T-helper 17 cell (primary cell): ENCODE data around the gene ST8SIA1. TPM values are rescaled to one million over a fixed set of nuclear protein-coding genes. Genes with fewer than 3 reads are reported as not detected.

Source experiments
- ATAC-seq: fragments of 150-1000 bp; cut with Tn5 transposase; 2 replicates; pipeline ENCODE4 v1.10.0; 2021; ENCODE audit warnings: mild to moderate bottlenecking, moderate library complexity
- DNase-seq, 3 donors: peaks; one replicate each; pipeline versions ENCODE4 v3.0.0 to v3.0.0-alpha.2; 2020 to 2021
- H3K9me3 ChIP-seq: one replicate; pipeline ENCODE4 v1.7.0; 2013; ENCODE audit warnings: low read length, mild to moderate bottlenecking; ENCODE audit not compliant: control insufficient read depth, poor library complexity, severe bottlenecking
- H3K27ac Mint-ChIP-seq: one replicate; pipeline ENCODE4 v1.8.0; 2022; ENCODE audit warnings: mild to moderate bottlenecking, moderate library complexity, mixed read lengths
- H3K27me3 Mint-ChIP-seq: one replicate; pipeline ENCODE4 v1.8.0; 2022; ENCODE audit warnings: mixed read lengths
- H3K36me3 Mint-ChIP-seq: one replicate; pipeline ENCODE4 v1.8.0; 2022; ENCODE audit warnings: low read depth, mixed read lengths
- H3K4me1 Mint-ChIP-seq: one replicate; pipeline ENCODE4 v1.8.0; 2022; ENCODE audit warnings: mild to moderate bottlenecking, mixed read lengths
- H3K4me3 Mint-ChIP-seq: one replicate; pipeline ENCODE4 v1.8.0; 2022; ENCODE audit warnings: mild to moderate bottlenecking, moderate library complexity, mixed read lengths
- total RNA-seq, 4 donors: library from RNA in 2 of 4; stranded (reverse) in 2 of 4; gene quantifications; one replicate each; pipeline ENCODE4 v1.2.3 and lab custom pipeline; 2022 to 2026

The ST8SIA1 gene
- total RNA-seq, 2 donors from 2014 or later, result 7.6 to 13.9 TPM

GRCh38 chr12:22321018-22321605, 13.4 kb downstream of the ST8SIA1 start:
- ATAC-seq (peak; percentile 20), DNase-seq (no peak)
- Mint-ChIP-seq H3K4me3 (peak overlapping the region; percentile 47), H3K27ac (peak overlapping the region; percentile 81), H3K36me3 (peaks cover 4% of the 10 kb centered on the region), H3K4me1 (peaks cover 32% of the 10 kb centered on the region), H3K27me3 (no peaks in the 10 kb centered on the region)
- H3K9me3 ChIP-seq, result no peaks in the 10 kb centered on the region

GRCh38 chr12:22318108-22318737, 16.3 kb downstream of the ST8SIA1 start:
- no peaks in the 10 kb centered on the region for H3K27me3 Mint-ChIP-seq
- peaks cover 38% of the 10 kb centered on the region for H3K4me1 Mint-ChIP-seq
- no peak overlapping the region for H3K4me3 Mint-ChIP-seq
- H3K36me3 Mint-ChIP-seq, result peaks cover 10% of the 10 kb centered on the region
- H3K9me3 ChIP-seq, result no peaks in the 10 kb centered on the region
- ATAC-seq (no peak), DNase-seq (no peak)
- H3K27ac Mint-ChIP-seq, result no peak overlapping the region

GRCh38 chr12:22313963-22314330, 20.6 kb downstream of the ST8SIA1 start:
- H3K4me3 Mint-ChIP-seq, result no peak overlapping the region
- ATAC-seq (no peak), DNase-seq (no peak)
- H3K4me1 Mint-ChIP-seq, result peaks cover 22% of the 10 kb centered on the region
- peaks cover 8% of the 10 kb centered on the region for H3K36me3 Mint-ChIP-seq
- H3K9me3 ChIP-seq, result no peaks in the 10 kb centered on the region
- no peak overlapping the region for H3K27ac Mint-ChIP-seq
- H3K27me3 Mint-ChIP-seq, result no peaks in the 10 kb centered on the region

GRCh38 chr12:22313286-22313962, 21.1 kb downstream of the ST8SIA1 start:
- H3K4me3 Mint-ChIP-seq, result no peak overlapping the region
- ATAC-seq (no peak), DNase-seq (no peak)
- peaks cover 22% of the 10 kb centered on the region for H3K4me1 Mint-ChIP-seq
- H3K27me3 Mint-ChIP-seq, result no peaks in the 10 kb centered on the region
- H3K36me3 Mint-ChIP-seq, result peaks cover 9% of the 10 kb centered on the region
- H3K27ac Mint-ChIP-seq, result no peak overlapping the region
- no peaks in the 10 kb centered on the region for H3K9me3 ChIP-seq

GRCh38 chr12:22312336-22312735, 22.2 kb downstream of the ST8SIA1 start:
- no peaks in the 10 kb centered on the region for H3K9me3 ChIP-seq
- Mint-ChIP-seq H3K36me3 (peaks cover 8% of the 10 kb centered on the region), H3K27me3 (no peaks in the 10 kb centered on the region), H3K4me3 (no peak overlapping the region), H3K4me1 (peaks cover 22% of the 10 kb centered on the region), H3K27ac (no peak overlapping the region)
- DNase-seq, result no peak
- ATAC-seq, result no peak

GRCh38 chr12:22310709-22311108, 23.8 kb downstream of the ST8SIA1 start:
- no peak for ATAC-seq
- H3K27me3 Mint-ChIP-seq, result no peaks in the 10 kb centered on the region

GRCh38 chr12:22310275-22310674, 24.2 kb downstream of the ST8SIA1 start:
- no peak for ATAC-seq
- H3K9me3 ChIP-seq, result no peaks in the 10 kb centered on the region
- H3K27ac Mint-ChIP-seq, result no peak overlapping the region
- H3K4me1 Mint-ChIP-seq, result peaks cover 17% of the 10 kb centered on the region
- H3K36me3 Mint-ChIP-seq, result peaks cover 7% of the 10 kb centered on the region
- no peaks in the 10 kb centered on the region for H3K27me3 Mint-ChIP-seq
- no peak overlapping the region for H3K4me3 Mint-ChIP-seq
- DNase-seq, result no peak

More at GRCh38 chr12:22310709-22311108, 23.8 kb downstream of the ST8SIA1 start:
- H3K9me3 ChIP-seq, result no peaks in the 10 kb centered on the region
- H3K36me3 Mint-ChIP-seq, result peaks cover 9% of the 10 kb centered on the region
- H3K27ac Mint-ChIP-seq, result no peak overlapping the region
- no peak overlapping the region for H3K4me3 Mint-ChIP-seq
- no peak for DNase-seq
- peaks cover 20% of the 10 kb centered on the region for H3K4me1 Mint-ChIP-seq

GRCh38 chr12:22307811-22308210, 26.7 kb downstream of the ST8SIA1 start:
- H3K4me3 Mint-ChIP-seq, result no peak overlapping the region
- H3K27me3 Mint-ChIP-seq, result no peaks in the 10 kb centered on the region
- no peak for ATAC-seq
- no peak overlapping the region for H3K27ac Mint-ChIP-seq
- H3K36me3 Mint-ChIP-seq, result peaks cover 3% of the 10 kb centered on the region
- peaks cover 6% of the 10 kb centered on the region for H3K4me1 Mint-ChIP-seq
- no peaks in the 10 kb centered on the region for H3K9me3 ChIP-seq
- no peak for DNase-seq

GRCh38 chr12:22306311-22306710, 28.2 kb downstream of the ST8SIA1 start:
- H3K27me3 Mint-ChIP-seq, result no peaks in the 10 kb centered on the region
- DNase-seq, result no peak
- H3K9me3 ChIP-seq, result no peaks in the 10 kb centered on the region
- H3K36me3 Mint-ChIP-seq, result peaks cover 3% of the 10 kb centered on the region
- no peak overlapping the region for H3K4me3 Mint-ChIP-seq
- no peak overlapping the region for H3K27ac Mint-ChIP-seq
- no peak for ATAC-seq
- peaks cover 3% of the 10 kb centered on the region for H3K4me1 Mint-ChIP-seq

GRCh38 chr12:22304341-22304740, 30.2 kb downstream of the ST8SIA1 start:
- no peak overlapping the region for H3K4me3 Mint-ChIP-seq
- DNase-seq (no peak), ATAC-seq (no peak)
- H3K36me3 Mint-ChIP-seq, result peaks cover 3% of the 10 kb centered on the region
- H3K4me1 Mint-ChIP-seq, result no peaks in the 10 kb centered on the region
- H3K27ac Mint-ChIP-seq, result no peak overlapping the region
- no peaks in the 10 kb centered on the region for H3K9me3 ChIP-seq
- no peaks in the 10 kb centered on the region for H3K27me3 Mint-ChIP-seq

GRCh38 chr12:22299294-22299912, 35.1 kb downstream of the ST8SIA1 start:
- H3K4me1 Mint-ChIP-seq, result peaks cover 6% of the 10 kb centered on the region
- peaks cover 8% of the 10 kb centered on the region for H3K36me3 Mint-ChIP-seq
- no peak overlapping the region for H3K27ac Mint-ChIP-seq
- ATAC-seq (no peak), DNase-seq (no peak)
- no peak overlapping the region for H3K4me3 Mint-ChIP-seq
- H3K9me3 ChIP-seq, result no peaks in the 10 kb centered on the region
- H3K27me3 Mint-ChIP-seq, result no peaks in the 10 kb centered on the region

GRCh38 chr12:22289250-22289649, 45.3 kb downstream of the ST8SIA1 start:
- H3K36me3 Mint-ChIP-seq, result peaks cover 4% of the 10 kb centered on the region
- DNase-seq (no peak), ATAC-seq (no peak)
- no peaks in the 10 kb centered on the region for H3K9me3 ChIP-seq
- no peaks in the 10 kb centered on the region for H3K27me3 Mint-ChIP-seq
- H3K4me1 Mint-ChIP-seq, result peaks cover 35% of the 10 kb centered on the region
- H3K27ac Mint-ChIP-seq, result no peak overlapping the region
- H3K4me3 Mint-ChIP-seq, result no peak overlapping the region

GRCh38 chr12:22287776-22288621, 46.5 kb downstream of the ST8SIA1 start:
- H3K27ac Mint-ChIP-seq, result peak overlapping the region; percentile 65
- no peaks in the 10 kb centered on the region for H3K27me3 Mint-ChIP-seq
- H3K9me3 ChIP-seq, result no peaks in the 10 kb centered on the region
- peaks cover 4% of the 10 kb centered on the region for H3K36me3 Mint-ChIP-seq
- peaks cover 31% of the 10 kb centered on the region for H3K4me1 Mint-ChIP-seq
- ATAC-seq, result peak; percentile 69
- DNase-seq, result no peak
- peak overlapping the region; percentile 58 for H3K4me3 Mint-ChIP-seq
